Endothelial cell (in vitro differentiated cells): ENCODE results near the gene MDFIC. TPM values are rescaled to one million over a fixed set of nuclear protein-coding genes. Genes with fewer than 3 reads are reported as not detected.

Experiments
- DNase-seq: peaks from one replicate; pipeline ENCODE4 v3.0.0; 2021; ENCODE audit warnings: low spot score
- H3K27ac Mint-ChIP-seq: one replicate; pipeline ENCODE4 v1.8.0; 2021; ENCODE audit warnings: mixed read lengths, inconsistent platforms; ENCODE audit not compliant: unreplicated experiment
- H3K27me3 Mint-ChIP-seq: one replicate; pipeline ENCODE4 v1.8.0; 2021; ENCODE audit warnings: mild to moderate bottlenecking, moderate library complexity, mixed read lengths, inconsistent platforms; ENCODE audit not compliant: unreplicated experiment
- H3K36me3 Mint-ChIP-seq: one replicate; pipeline ENCODE4 v1.8.0; 2021; ENCODE audit warnings: mild to moderate bottlenecking, low read depth, mixed read lengths, inconsistent platforms; ENCODE audit not compliant: unreplicated experiment
- H3K4me1 Mint-ChIP-seq: one replicate; pipeline ENCODE4 v1.8.0; 2021; ENCODE audit warnings: mild to moderate bottlenecking, mixed read lengths, inconsistent platforms; ENCODE audit not compliant: unreplicated experiment
- H3K4me3 Mint-ChIP-seq: one replicate; pipeline ENCODE4 v1.8.0; 2021; ENCODE audit warnings: mild to moderate bottlenecking, mixed read lengths, inconsistent platforms; ENCODE audit not compliant: unreplicated experiment
- H3K9me3 Mint-ChIP-seq: one replicate; pipeline ENCODE4 v1.8.0; 2021; ENCODE audit warnings: mixed read lengths, inconsistent platforms; ENCODE audit not compliant: unreplicated experiment
- total RNA-seq: library from RNA; stranded (reverse); fragmentation: NEBNext Ultra II Directional; extraction: Animal tissue kit (Norgen Biotek cat#: 25700); gene quantifications from one replicate; pipeline ENCODE4 v1.2.1, GENCODE V29; 2021; ENCODE audit not compliant: unreplicated experiment
- TF ChIP-seq, protein P1 (sequence below): fragments of 200-600 bp; sonication (generic); IDR thresholded peaks from one replicate; pipeline ENCODE4 v1.5.0; 2021; ENCODE audit warnings: antibody characterized with exemption; ENCODE audit not compliant: unreplicated experiment

The MDFIC gene
- total RNA-seq, 1 donor from 2014 or later = 22.3 TPM

- Mint-ChIP-seq H3K27ac (no peak overlapping the region), H3K4me3 (no peak overlapping the region), H3K27me3 (no peaks in the 10 kb centered on the region), H3K9me3 (no peaks in the 10 kb centered on the region), H3K36me3 (no peaks in the 10 kb centered on the region), H3K4me1 (no peaks in the 10 kb centered on the region)
- TF ChIP-seq, protein P1, sequence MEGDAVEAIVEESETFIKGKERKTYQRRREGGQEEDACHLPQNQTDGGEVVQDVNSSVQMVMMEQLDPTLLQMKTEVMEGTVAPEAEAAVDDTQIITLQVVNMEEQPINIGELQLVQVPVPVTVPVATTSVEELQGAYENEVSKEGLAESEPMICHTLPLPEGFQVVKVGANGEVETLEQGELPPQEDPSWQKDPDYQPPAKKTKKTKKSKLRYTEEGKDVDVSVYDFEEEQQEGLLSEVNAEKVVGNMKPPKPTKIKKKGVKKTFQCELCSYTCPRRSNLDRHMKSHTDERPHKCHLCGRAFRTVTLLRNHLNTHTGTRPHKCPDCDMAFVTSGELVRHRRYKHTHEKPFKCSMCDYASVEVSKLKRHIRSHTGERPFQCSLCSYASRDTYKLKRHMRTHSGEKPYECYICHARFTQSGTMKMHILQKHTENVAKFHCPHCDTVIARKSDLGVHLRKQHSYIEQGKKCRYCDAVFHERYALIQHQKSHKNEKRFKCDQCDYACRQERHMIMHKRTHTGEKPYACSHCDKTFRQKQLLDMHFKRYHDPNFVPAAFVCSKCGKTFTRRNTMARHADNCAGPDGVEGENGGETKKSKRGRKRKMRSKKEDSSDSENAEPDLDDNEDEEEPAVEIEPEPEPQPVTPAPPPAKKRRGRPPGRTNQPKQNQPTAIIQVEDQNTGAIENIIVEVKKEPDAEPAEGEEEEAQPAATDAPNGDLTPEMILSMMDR = no peak
- no peak for DNase-seq
Measured at GRCh38 chr7:115066634-115067033, 144.7 kb downstream of the MDFIC start.

GRCh38 chr7:115068220-115068619 lies 146.3 kb downstream of the MDFIC start:
- H3K36me3 Mint-ChIP-seq = no peaks in the 10 kb centered on the region
- H3K4me3 Mint-ChIP-seq = no peak overlapping the region
- no peaks in the 10 kb centered on the region for H3K9me3 Mint-ChIP-seq

More at GRCh38 chr7:115068220-115068619, 146.3 kb downstream of the MDFIC start:
- TF ChIP-seq, protein P1 = no peak
- no peak for DNase-seq
- no peaks in the 10 kb centered on the region for H3K4me1 Mint-ChIP-seq
- H3K27me3 Mint-ChIP-seq = no peaks in the 10 kb centered on the region
- no peak overlapping the region for H3K27ac Mint-ChIP-seq
